ENCODE measurements around the gene HEATR1. TPM values are rescaled to one million over a fixed set of nuclear protein-coding genes. Genes with fewer than 3 reads are reported as not detected.

HEATR1 gene
- total RNA-seq, 4 donors from 2014 or later, result 9.4 to 15.7 (median 13.2) TPM

GRCh38 chr1:236535662-236536161 lies 68.6 kb downstream of the HEATR1 start:
- H3K4me3 ChIP-seq, result no peak overlapping the region
- TF ChIP-seq POLR2A (IDR thresholded peaks at IDR 0.05) (no peak), CTCF (IDR thresholded peaks at IDR 0.05) (no peak), POLR2AphosphoS5 (IDR thresholded peaks at IDR 0.05) (no peak), EP300 (IDR thresholded peaks at IDR 0.05; ENCODE audit: low read depth) (no peak)
- no peak overlapping the region for H3K27ac ChIP-seq
- H3K9me3 ChIP-seq, result no peaks in the 10 kb centered on the region
- in situ Hi-C loops (cut with MboI; ENCODE audit: low pct_ligation_motif_present in 1 of 4, low pct_unique_long_range_greater_than_20kb in 1 of 4, low sequenced_read_pairs in 3 of 4), result no loop called here
- DNase-seq, result no peak
- intact Hi-C loops (cut with DNase I; ENCODE audit: low total_unique reads), result no loop called here
- H3K27me3 ChIP-seq, result no peaks in the 10 kb centered on the region
- peaks cover 0 to 10% (median under 1%) of the 10 kb centered on the region in 4 donors for H3K36me3 ChIP-seq
- WGBS, 2 donors (ENCODE audit: low coverage in 1 of 2), result 89 to 92% methylated on average over 6 of the region's 6 CpGs
- peaks cover 0 to 17% (median 12%) of the 10 kb centered on the region in 4 donors for H3K4me1 ChIP-seq

- Histone ChIP-seq H3K9me3 (no peaks in the 10 kb centered on the region), H3K4me1 (peaks cover 0 to 18% (median 12%) of the 10 kb centered on the region in 4 donors), H3K4me3 (no peak overlapping the region), H3K36me3 (peaks cover 0 to 5% (median 1%) of the 10 kb centered on the region in 4 donors), H3K27ac (no peak overlapping the region), H3K27me3 (no peaks in the 10 kb centered on the region)
- WGBS, 2 donors (ENCODE audit: low coverage in 1 of 2), result 93 to 100% methylated on average over 1 of the region's 1 CpG
- no peak for DNase-seq
- no peak for TF ChIP-seq POLR2A (IDR thresholded peaks at IDR 0.05)
- TF ChIP-seq EP300 (IDR thresholded peaks at IDR 0.05; ENCODE audit: low read depth), result no peak
- no peak for TF ChIP-seq POLR2AphosphoS5 (IDR thresholded peaks at IDR 0.05)
- no peak for TF ChIP-seq CTCF (IDR thresholded peaks at IDR 0.05)
- in situ Hi-C loops (cut with MboI; ENCODE audit: low pct_ligation_motif_present in 1 of 4, low pct_unique_long_range_greater_than_20kb in 1 of 4, low sequenced_read_pairs in 3 of 4) (no loop called here), intact Hi-C loops (cut with DNase I; ENCODE audit: low total_unique reads) (no loop called here)
Observed at GRCh38 chr1:236535190-236535589, 69.1 kb downstream of the HEATR1 start.

- no peak overlapping the region for H3K27ac ChIP-seq
- in situ Hi-C loops (cut with MboI; ENCODE audit: low pct_ligation_motif_present in 1 of 4, low pct_unique_long_range_greater_than_20kb in 1 of 4, low sequenced_read_pairs in 3 of 4) (no loop called here), intact Hi-C loops (cut with DNase I; ENCODE audit: low total_unique reads) (no loop called here)
- DNase-seq, result no peak
- H3K36me3 ChIP-seq, result peaks cover 0 to 5% (median 1%) of the 10 kb centered on the region in 4 donors
- H3K9me3 ChIP-seq, result no peaks in the 10 kb centered on the region
- peaks cover 0 to 18% (median 12%) of the 10 kb centered on the region in 4 donors for H3K4me1 ChIP-seq
- no peak for TF ChIP-seq POLR2AphosphoS5 (IDR thresholded peaks at IDR 0.05)
- no peak for TF ChIP-seq POLR2A (IDR thresholded peaks at IDR 0.05)
- no peak for TF ChIP-seq EP300 (IDR thresholded peaks at IDR 0.05; ENCODE audit: low read depth)
- TF ChIP-seq CTCF (IDR thresholded peaks at IDR 0.05), result no peak
- WGBS, 2 donors (ENCODE audit: low coverage in 1 of 2), result 63 to 70% methylated on average over 3 to 4 of the region's 4 CpGs
- no peak overlapping the region for H3K4me3 ChIP-seq
- H3K27me3 ChIP-seq, result no peaks in the 10 kb centered on the region
Observed at GRCh38 chr1:236534151-236534651, 70.1 kb downstream of the HEATR1 start.

- intact Hi-C loops (cut with DNase I; ENCODE audit: low total_unique reads) (no loop called here), in situ Hi-C loops (cut with MboI; ENCODE audit: low pct_ligation_motif_present in 1 of 4, low pct_unique_long_range_greater_than_20kb in 1 of 4, low sequenced_read_pairs in 3 of 4) (no loop called here)
- WGBS, 2 donors (ENCODE audit: low coverage in 1 of 2), result 88 to 95% methylated on average over 4 of the region's 4 CpGs
- no peak for DNase-seq
- peaks cover 0 to 3% (median 0%) of the 10 kb centered on the region in 4 donors for H3K36me3 ChIP-seq
- TF ChIP-seq POLR2A (IDR thresholded peaks at IDR 0.05) (no peak), POLR2AphosphoS5 (IDR thresholded peaks at IDR 0.05) (no peak), EP300 (IDR thresholded peaks at IDR 0.05; ENCODE audit: low read depth) (no peak), CTCF (IDR thresholded peaks at IDR 0.05) (no peak)
- H3K4me3 ChIP-seq, result no peak overlapping the region
- no peaks in the 10 kb centered on the region for H3K27me3 ChIP-seq
- H3K4me1 ChIP-seq, result peaks cover 0 to 18% (median 12%) of the 10 kb centered on the region in 4 donors
- H3K27ac ChIP-seq, result no peak overlapping the region
- H3K9me3 ChIP-seq, result no peaks in the 10 kb centered on the region
Observed at GRCh38 chr1:236532850-236533249, 71.5 kb downstream of the HEATR1 start.

All from transverse colon (tissue), 4 donors.